NCI-H526 (cell line): ENCODE measurements around the gene TOMM34.

ENCODE experiments used
- DNase-seq, 2 experiments: peaks; one replicate each; lab custom pipeline; 2025; lab: John Stamatoyannopoulos, UW

TOMM34 gene

GRCh38 chr20:44932916-44933315, 27.3 kb downstream of the TOMM34 start:
- no peak for DNase-seq

GRCh38 chr20:44931911-44932310, 28.3 kb downstream of the TOMM34 start:
- no peak for DNase-seq

- no peak for DNase-seq
Measured at GRCh38 chr20:44930517-44931168, 29.6 kb downstream of the TOMM34 start.

GRCh38 chr20:44928595-44928994, 31.6 kb downstream of the TOMM34 start:
- DNase-seq: no peak

GRCh38 chr20:44924541-44924940, 35.7 kb downstream of the TOMM34 start:
- DNase-seq: no peak

- no peak for DNase-seq
Measured at GRCh38 chr20:44921447-44921846, 38.8 kb downstream of the TOMM34 start.

GRCh38 chr20:44918761-44919160, 41.4 kb downstream of the TOMM34 start:
- no peak for DNase-seq

- no peak for DNase-seq
Measured at GRCh38 chr20:44918342-44918741, 41.9 kb downstream of the TOMM34 start.

- DNase-seq: no peak
Measured at GRCh38 chr20:44917399-44917798, 42.8 kb downstream of the TOMM34 start.

- DNase-seq: no peak
Measured at GRCh38 chr20:44916586-44916985, 43.6 kb downstream of the TOMM34 start.

- DNase-seq: no peak
Measured at GRCh38 chr20:44914924-44915323, 45.3 kb downstream of the TOMM34 start.

- no peak for DNase-seq
Measured at GRCh38 chr20:44912189-44912588, 48.0 kb downstream of the TOMM34 start.

- DNase-seq: peak; percentile 22 to 47
Measured at GRCh38 chr20:44911264-44911921, 48.8 kb downstream of the TOMM34 start.

- DNase-seq: peak in 1 of 2 experiments; percentile 39
Measured at GRCh38 chr20:44910690-44911262, 49.4 kb downstream of the TOMM34 start.

- DNase-seq: peak; percentile 58 to 93
Measured at GRCh38 chr20:44909872-44910689, 50.1 kb downstream of the TOMM34 start, which contains the start of gene PABPC1L. TSS of gene PABPC1L (plus strand) at chr20:44910060. CDS start at chr20:44910144, 84 bp downstream.

- DNase-seq: peak in 1 of 2 experiments; percentile 13
Measured at GRCh38 chr20:44908987-44909871, 51.0 kb downstream of the TOMM34 start.

GRCh38 chr20:44904377-44904776, 55.8 kb downstream of the TOMM34 start:
- no peak for DNase-seq

- no peak for DNase-seq
Measured at GRCh38 chr20:44901974-44902373, 58.2 kb downstream of the TOMM34 start.

GRCh38 chr20:44900231-44900854, 59.9 kb downstream of the TOMM34 start:
- no peak for DNase-seq

- no peak for DNase-seq
Measured at GRCh38 chr20:44897133-44897532, 63.1 kb downstream of the TOMM34 start.

GRCh38 chr20:44896583-44896982, 63.6 kb downstream of the TOMM34 start:
- no peak for DNase-seq
